Measurements from ENCODE around the gene PTPRD.
A peak's percentile ranks its signal among the peaks of the same experiment; 100 is the strongest.

The PTPRD gene

DNA sequence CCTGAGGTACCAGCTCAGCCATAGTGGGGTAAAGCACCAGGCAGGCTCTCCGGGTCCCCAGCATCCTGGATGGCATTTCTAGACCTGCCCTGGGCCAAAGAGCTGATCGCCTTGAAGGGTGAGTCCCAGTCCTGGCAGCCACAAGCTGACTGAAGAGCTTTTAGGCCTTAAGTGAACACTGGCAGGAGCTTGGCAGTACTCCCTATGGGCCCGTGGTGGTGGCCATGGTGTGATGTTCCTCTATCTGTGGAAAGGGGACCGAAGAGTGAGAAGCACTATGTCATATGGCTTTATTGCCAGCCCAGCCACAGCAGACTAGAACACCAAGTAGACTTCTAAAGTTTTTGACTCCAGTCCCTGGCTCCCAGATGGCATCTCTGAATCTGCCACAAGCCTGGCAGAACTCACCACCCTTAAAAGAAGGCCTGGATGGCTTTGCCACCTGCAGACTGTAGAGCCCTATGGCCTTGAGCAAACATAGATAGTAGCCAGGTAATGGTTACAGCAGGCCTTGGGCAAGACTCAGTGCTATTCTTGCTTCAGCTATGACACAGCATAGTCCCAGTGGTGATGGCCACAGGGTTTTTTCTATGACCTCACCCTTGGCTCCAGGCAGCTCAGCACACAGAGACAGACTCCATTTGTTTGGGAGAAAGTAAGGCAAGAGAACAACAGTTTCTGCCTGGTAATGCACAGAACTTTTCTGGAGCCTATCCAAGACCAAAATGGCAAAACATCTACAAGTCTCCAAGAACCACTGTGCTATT lies 2011.7 kb downstream of the PTPRD start:
- DNase-seq: no peak

- no peak for DNase-seq
Measured at GRCh38 chr9:8599937-8600336, 2012.9 kb downstream of the PTPRD start.

DNA sequence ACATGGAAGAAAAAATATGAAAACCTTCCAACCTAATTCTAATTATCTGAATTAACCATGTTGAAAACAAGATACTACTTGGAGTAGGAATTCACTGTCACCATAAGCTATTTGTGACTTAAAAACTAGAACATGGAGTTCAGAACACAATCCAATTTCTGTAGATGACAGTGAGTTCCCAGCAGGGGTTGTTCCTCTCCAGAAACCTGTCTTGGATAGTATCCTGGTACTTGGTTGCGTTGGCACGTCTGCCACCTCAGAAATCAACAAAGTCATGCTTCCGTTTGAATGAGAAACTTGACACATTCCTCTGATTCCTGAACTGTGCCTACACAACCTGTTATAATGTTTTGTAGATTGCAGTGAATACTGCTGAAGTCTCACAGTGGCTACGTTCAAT lies 2023.3 kb downstream of the PTPRD start:
- no peak for DNase-seq

GRCh38 chr9:8585036-8585435 lies 2027.8 kb downstream of the PTPRD start:
- no peak for DNase-seq

- no peak for DNase-seq
Measured at GRCh38 chr9:8579661-8580060, 2033.1 kb downstream of the PTPRD start.

GRCh38 chr9:8576741-8577140 lies 2036.1 kb downstream of the PTPRD start:
- no peak for DNase-seq

DNA sequence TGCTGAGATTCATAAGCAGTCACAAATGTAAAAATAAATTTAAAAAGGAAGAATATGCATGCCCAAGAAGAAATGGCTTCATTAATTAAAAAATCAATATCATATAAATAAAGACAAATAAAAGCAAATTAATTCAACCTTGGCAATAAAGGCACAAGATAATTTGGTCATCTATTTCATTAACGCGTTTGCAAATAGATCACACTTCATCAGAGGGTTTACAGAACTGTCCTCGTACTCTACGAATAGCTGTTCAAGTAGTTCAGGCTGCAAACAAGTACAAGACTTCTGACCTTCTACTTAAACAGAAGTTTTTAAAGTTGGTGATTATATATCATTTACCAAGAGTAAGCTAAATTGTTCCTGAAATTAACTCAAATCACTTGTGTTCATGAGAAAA lies 2038.0 kb downstream of the PTPRD start:
- DNase-seq: no peak

- DNase-seq: no peak
Measured at GRCh38 chr9:8572209-8572608, 2040.6 kb downstream of the PTPRD start.

DNA sequence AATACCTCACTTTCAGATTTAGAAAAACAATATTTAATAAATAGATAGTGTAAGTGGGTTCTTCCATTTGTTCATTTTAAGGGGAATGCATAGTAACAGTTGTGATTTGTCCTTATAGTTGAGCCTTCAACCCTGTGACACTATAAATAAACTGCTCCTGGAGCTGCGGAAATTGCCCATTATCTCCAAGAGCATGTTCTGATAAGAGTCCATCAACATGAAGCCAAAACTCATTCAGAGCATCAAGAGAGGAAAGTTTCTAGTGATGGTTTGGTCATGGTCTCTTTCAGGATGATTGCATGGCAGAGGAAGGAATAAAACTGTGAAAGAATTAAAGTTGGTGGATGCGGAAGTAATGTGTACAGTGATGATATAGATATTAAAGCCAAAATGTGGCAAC lies 2041.2 kb downstream of the PTPRD start:
- no peak for DNase-seq

DNA sequence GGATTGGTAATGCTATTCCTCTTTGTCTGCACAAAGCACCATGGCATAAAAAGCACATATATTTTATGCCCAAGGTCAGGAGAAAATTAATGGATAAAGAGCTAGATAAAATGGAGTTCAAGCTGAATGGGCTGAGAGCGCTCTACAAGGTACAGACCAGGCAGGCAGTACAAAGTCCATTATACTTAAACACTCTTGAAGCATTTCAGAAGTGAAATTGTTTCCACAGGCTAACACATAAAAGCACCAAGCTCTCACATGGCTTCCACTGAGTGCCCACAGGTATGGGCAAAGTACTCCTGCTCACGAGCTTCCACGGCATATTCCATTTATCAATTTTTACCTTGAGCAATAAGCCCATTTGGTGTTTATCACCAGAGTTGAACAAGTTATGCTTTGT lies 2042.0 kb downstream of the PTPRD start:
- DNase-seq: no peak

DNA sequence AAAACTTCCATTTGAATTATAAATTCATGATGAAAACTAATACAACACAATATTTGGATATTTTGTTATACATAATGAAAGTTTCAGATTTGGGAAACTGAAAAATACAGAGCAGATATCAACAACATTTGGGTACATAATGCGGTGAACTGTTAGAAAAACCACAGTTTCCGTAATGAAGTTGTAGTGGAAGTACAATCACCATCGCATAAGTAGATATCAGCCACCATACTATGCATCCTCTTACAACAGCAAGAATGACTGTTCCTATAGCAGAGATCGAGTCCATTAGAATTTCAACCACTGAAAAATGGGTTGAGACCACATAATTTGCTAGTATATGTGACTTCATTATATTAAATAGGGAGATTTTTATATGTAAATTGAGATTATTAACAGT lies 2043.0 kb downstream of the PTPRD start:
- no peak for DNase-seq

DNA sequence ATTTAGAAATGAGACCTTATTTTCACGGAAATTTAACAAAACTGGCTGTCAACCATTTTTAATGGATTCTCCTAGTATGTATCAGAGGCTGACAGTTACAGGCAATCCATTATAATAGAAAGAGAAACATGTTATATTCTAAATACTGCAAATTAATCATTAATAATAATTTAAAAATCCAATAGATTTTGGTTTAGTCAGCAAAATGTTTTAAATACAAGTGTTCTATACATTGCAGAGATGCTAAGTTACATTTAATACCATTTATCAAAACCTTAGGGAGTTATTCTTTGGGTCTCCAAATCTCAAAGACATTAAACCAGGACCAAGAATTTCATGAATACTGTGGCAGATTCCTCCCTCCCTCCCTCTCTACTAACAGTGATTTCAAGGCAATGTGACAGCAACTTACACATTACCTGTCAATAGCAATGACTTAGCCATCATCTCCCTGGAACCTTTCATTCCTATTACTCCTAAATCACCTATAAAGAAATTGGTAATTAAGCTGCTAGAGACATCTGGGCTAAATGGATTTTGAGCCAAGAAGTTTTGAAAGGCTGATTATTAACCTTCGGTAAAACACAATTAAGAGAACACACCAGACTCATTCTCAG lies 2044.7 kb downstream of the PTPRD start:
- DNase-seq: no peak

DNA sequence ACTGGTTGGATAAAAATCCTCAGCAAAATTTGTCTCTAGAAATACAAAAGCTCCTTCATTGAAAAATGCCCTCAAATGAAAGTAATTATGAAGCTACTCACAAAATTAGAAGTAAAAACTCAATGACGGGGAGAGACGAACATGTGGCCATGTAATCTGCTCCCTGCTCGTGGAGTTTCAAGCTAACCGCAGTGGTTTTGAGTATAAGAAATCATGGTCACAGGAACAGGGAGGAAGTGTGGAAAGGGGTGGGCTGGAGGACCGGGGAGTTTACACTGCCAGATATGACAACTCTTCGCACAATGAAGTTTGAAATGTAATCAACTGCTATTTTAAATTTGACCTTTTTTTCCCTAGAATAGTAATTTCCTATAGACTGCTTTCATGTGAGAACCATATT lies 2047.8 kb downstream of the PTPRD start:
- no peak for DNase-seq

- no peak for DNase-seq
Measured at GRCh38 chr9:8560560-8561525, 2052.0 kb downstream of the PTPRD start.

- no peak for DNase-seq
Measured at GRCh38 chr9:8558176-8558575, 2054.6 kb downstream of the PTPRD start.

DNA sequence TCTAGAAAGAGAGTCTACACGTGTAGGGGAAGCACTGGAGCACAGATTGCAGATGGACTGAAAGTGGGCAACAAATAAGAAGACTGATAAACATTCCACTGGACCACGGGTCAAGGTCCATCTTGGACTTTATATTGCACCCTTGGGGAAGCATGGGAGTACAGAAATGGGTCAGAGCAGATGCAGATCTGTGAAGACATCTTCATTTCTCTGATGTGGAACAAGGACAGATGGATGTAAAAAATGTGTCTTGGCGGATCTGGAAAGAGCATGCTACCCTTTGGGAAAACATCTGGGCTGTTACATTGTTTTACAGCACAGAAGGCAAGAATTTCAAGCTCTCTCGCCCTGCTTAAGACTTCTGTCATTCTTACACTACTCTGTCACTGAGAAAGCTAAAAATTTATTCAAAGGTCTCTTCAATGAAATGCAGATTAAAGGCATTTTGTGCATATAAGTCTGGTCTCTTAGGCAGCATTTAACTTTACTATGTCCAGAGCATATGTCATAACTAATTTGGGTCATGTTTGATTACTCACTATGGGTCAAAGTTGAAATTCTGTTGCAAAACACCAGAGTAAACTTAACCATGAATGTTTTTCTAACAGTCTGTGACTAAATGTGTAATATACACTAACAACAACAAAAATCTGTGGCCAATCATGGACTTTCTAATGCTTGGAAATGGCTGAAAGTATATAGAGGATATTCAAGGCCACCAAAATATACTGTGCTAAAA lies 2056.9 kb downstream of the PTPRD start:
- DNase-seq: peak; percentile 69

- DNase-seq: no peak
Measured at GRCh38 chr9:8553444-8553843, 2059.4 kb downstream of the PTPRD start.

- DNase-seq: no peak
Measured at GRCh38 chr9:8552732-8553131, 2060.1 kb downstream of the PTPRD start.

DNA sequence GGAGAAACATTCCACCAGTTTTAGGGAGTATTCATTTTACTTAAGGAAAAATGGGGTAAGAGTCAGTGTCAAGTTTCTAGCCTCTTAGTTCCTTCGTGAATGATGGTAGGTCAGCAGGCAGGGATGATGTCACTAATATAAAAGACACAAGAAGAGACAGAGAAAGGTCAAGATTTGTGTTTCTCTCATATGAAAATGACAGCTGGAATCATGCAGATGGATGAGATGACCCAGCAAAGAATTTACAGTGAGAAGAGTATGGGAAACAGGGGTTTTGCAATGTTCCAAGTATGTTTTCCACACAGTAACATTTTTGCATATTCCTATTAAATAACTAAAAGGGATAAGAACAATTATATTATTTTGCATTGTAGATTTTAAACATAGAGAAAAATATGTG lies 2063.6 kb downstream of the PTPRD start:
- DNase-seq: no peak

- DNase-seq: no peak
Measured at GRCh38 chr9:8543219-8543618, 2069.6 kb downstream of the PTPRD start.

- no peak for DNase-seq
Measured at GRCh38 chr9:8542537-8542936, 2070.3 kb downstream of the PTPRD start.

- no peak for DNase-seq
Measured at GRCh38 chr9:8539681-8540197, 2073.1 kb downstream of the PTPRD start.

DNA sequence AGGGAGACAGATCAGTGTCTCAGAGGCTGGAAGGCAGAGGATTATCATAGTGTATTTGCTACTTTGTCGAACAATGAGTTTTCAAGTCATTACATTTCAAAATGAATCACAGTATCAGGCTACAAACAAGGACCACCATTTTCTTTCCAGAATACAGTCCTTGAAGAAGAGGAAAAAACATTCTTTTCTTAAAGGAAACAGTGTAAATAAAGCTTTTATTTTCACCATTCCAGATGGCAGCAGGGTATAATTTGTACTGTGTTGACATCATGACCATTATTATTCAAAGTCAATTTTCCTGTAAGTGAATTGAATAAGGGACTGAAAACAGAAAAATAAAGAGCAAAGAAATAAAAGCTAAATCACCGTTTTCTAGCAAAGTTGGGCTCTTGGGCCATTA lies 2076.0 kb downstream of the PTPRD start:
- no peak for DNase-seq
